Effector memory CD4-positive, alpha-beta T cell (primary cell): ENCODE measurements around the gene POLD2.

ENCODE experiments used
- DNase-seq, 3 donors: peaks; one replicate each; pipeline ENCODE4 v3.0.0-alpha.2; 2020
- H3K27ac ChIP-seq: 2 replicates; pipeline ENCODE4 v1.7.0; 2013; ENCODE audit warnings: mild to moderate bottlenecking, low read length, moderate library complexity; ENCODE audit not compliant: insufficient read depth, poor library complexity, severe bottlenecking
- H3K27me3 ChIP-seq: replicated peaks from 2 replicates; pipeline ENCODE4 v1.7.0; 2013; ENCODE audit warnings: mild to moderate bottlenecking, low read length; ENCODE audit not compliant: insufficient read depth, control insufficient read depth, poor library complexity, severe bottlenecking
- H3K36me3 ChIP-seq: 2 replicates; pipeline ENCODE4 v1.7.0; 2013; ENCODE audit warnings: mild to moderate bottlenecking, low read length, moderate library complexity; ENCODE audit not compliant: control insufficient read depth, insufficient read depth
- H3K4me1 ChIP-seq: 2 replicates; pipeline ENCODE4 v1.7.0; 2013; ENCODE audit warnings: low read length, mild to moderate bottlenecking; ENCODE audit not compliant: control insufficient read depth, insufficient read depth, poor library complexity, severe bottlenecking
- H3K4me3 ChIP-seq: 2 replicates; pipeline ENCODE4 v1.7.0; 2013; ENCODE audit warnings: low read length, low read depth, mild to moderate bottlenecking; ENCODE audit not compliant: insufficient read depth, poor library complexity, severe bottlenecking
- H3K9me3 ChIP-seq: 2 replicates; pipeline ENCODE4 v1.7.0; 2013; ENCODE audit warnings: mild to moderate bottlenecking, low read length, moderate library complexity; ENCODE audit not compliant: control insufficient read depth

The POLD2 gene

GRCh38 chr7:44159824-44160630 is 36.7 kb upstream of the POLD2 start:
- Histone ChIP-seq H3K36me3 (no peaks in the 10 kb centered on the region), H3K9me3 (no peaks in the 10 kb centered on the region), H3K4me1 (no peaks in the 10 kb centered on the region), H3K27me3 (no peaks in the 10 kb centered on the region), H3K27ac (no peak overlapping the region), H3K4me3 (no peak overlapping the region)
- DNase-seq: no peak

- DNase-seq: no peak
- Histone ChIP-seq H3K27me3 (no peaks in the 10 kb centered on the region), H3K36me3 (no peaks in the 10 kb centered on the region), H3K9me3 (no peaks in the 10 kb centered on the region), H3K4me1 (no peaks in the 10 kb centered on the region), H3K4me3 (no peak overlapping the region), H3K27ac (no peak overlapping the region)
Measured at GRCh38 chr7:44158873-44159631, 35.7 kb upstream of the POLD2 start.

- Histone ChIP-seq H3K9me3 (no peaks in the 10 kb centered on the region), H3K27me3 (no peaks in the 10 kb centered on the region), H3K27ac (no peak overlapping the region), H3K4me3 (no peak overlapping the region), H3K4me1 (no peaks in the 10 kb centered on the region), H3K36me3 (no peaks in the 10 kb centered on the region)
- DNase-seq: no peak
Measured at GRCh38 chr7:44158096-44158872, 34.9 kb upstream of the POLD2 start.

- no peaks in the 10 kb centered on the region for H3K27me3 ChIP-seq
- H3K4me3 ChIP-seq: no peak overlapping the region
- no peak overlapping the region for H3K27ac ChIP-seq
- DNase-seq: no peak
- no peaks in the 10 kb centered on the region for H3K9me3 ChIP-seq
- H3K4me1 ChIP-seq: no peaks in the 10 kb centered on the region
- no peaks in the 10 kb centered on the region for H3K36me3 ChIP-seq
Measured at GRCh38 chr7:44157116-44158080, 34.0 kb upstream of the POLD2 start.

GRCh38 chr7:44156453-44157010 is 33.2 kb upstream of the POLD2 start:
- H3K4me1 ChIP-seq: no peaks in the 10 kb centered on the region
- no peak for DNase-seq
- no peaks in the 10 kb centered on the region for H3K27me3 ChIP-seq
- no peaks in the 10 kb centered on the region for H3K36me3 ChIP-seq
- no peak overlapping the region for H3K27ac ChIP-seq
- no peaks in the 10 kb centered on the region for H3K9me3 ChIP-seq
- no peak overlapping the region for H3K4me3 ChIP-seq

GRCh38 chr7:44155191-44156185 is 32.1 kb upstream of the POLD2 start:
- no peak overlapping the region for H3K4me3 ChIP-seq
- no peaks in the 10 kb centered on the region for H3K27me3 ChIP-seq
- no peaks in the 10 kb centered on the region for H3K9me3 ChIP-seq
- no peaks in the 10 kb centered on the region for H3K4me1 ChIP-seq
- no peak overlapping the region for H3K27ac ChIP-seq
- H3K36me3 ChIP-seq: no peaks in the 10 kb centered on the region
- DNase-seq: no peak

GRCh38 chr7:44154703-44155102 is 31.4 kb upstream of the POLD2 start:
- Histone ChIP-seq H3K4me3 (no peak overlapping the region), H3K9me3 (no peaks in the 10 kb centered on the region), H3K27me3 (no peaks in the 10 kb centered on the region), H3K36me3 (no peaks in the 10 kb centered on the region), H3K27ac (no peak overlapping the region), H3K4me1 (no peaks in the 10 kb centered on the region)
- DNase-seq: no peak

GRCh38 chr7:44153948-44154335 is 30.6 kb upstream of the POLD2 start:
- Histone ChIP-seq H3K27me3 (no peaks in the 10 kb centered on the region), H3K36me3 (no peaks in the 10 kb centered on the region), H3K9me3 (no peaks in the 10 kb centered on the region), H3K27ac (no peak overlapping the region), H3K4me3 (no peak overlapping the region), H3K4me1 (no peaks in the 10 kb centered on the region)
- no peak for DNase-seq
